Activated CD4-positive, CD25-positive, alpha-beta regulatory T cell treated with anti-CD3 and anti-CD28 coated beads, Interleukin-2, amount 50 U/mL, for 16 hours (primary cell): ENCODE results near the gene TYK2.
A peak's percentile ranks its signal among the peaks of the same experiment; 100 is the strongest.
"Not testable (repeated sequence)": the region's sequence is repeated elsewhere in the genome, so short reads cannot be mapped to it uniquely, and the experiment has no call there.

Experiments used
- DNase-seq: peaks from one replicate; pipeline ENCODE4 v3.0.0-alpha.2; 2020; ENCODE audit warnings: low read depth, low spot score

The TYK2 gene

DNA sequence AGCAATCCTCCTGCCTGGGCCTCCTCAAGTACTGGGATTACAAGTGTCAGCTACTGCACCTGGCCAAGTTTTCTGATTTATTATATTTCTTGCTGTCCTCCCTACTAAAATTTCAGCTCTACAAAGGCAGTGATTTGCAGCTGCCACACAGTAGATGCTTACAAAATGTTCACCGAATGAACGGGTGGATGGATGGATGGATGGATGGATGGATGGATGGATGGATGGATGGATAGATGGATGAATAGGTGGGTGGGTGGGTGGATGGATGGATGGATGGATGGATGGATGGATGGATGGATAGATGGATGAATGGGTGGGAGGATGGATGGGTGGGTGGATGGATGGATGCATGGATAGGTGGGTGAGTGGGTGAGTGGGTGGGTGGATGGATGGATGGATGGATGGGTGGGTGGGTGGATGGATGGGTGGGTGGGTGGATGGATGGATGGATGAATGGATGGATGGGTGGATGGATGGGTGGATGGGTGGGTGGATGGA lies 3.2 kb downstream of the TYK2 start:
- DNase-seq, result not testable (repeated sequence)

DNA sequence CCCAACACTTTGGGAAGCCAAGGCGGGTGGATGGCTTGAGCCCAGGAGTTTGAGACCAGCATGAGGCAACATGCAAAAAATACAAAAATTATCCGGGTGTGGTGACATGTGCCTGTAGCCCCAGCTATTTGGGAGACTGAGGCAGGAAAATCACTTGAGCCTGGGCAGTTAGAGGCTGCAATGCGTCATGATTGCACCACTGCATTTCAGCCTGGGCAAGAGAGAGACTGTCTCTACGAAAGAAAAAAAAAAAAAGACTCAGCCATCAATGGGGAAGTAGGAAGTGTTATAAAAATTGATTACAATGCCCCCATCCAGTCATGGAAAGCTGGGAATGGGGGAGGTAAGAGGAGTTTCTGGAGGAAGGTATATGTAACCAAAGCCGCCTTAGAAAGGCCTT lies 5.4 kb downstream of the TYK2 start:
- DNase-seq, result no peak

- DNase-seq, result no peak
Measured at GRCh38 chr19:10372690-10373089, 7.7 kb downstream of the TYK2 start.

DNA sequence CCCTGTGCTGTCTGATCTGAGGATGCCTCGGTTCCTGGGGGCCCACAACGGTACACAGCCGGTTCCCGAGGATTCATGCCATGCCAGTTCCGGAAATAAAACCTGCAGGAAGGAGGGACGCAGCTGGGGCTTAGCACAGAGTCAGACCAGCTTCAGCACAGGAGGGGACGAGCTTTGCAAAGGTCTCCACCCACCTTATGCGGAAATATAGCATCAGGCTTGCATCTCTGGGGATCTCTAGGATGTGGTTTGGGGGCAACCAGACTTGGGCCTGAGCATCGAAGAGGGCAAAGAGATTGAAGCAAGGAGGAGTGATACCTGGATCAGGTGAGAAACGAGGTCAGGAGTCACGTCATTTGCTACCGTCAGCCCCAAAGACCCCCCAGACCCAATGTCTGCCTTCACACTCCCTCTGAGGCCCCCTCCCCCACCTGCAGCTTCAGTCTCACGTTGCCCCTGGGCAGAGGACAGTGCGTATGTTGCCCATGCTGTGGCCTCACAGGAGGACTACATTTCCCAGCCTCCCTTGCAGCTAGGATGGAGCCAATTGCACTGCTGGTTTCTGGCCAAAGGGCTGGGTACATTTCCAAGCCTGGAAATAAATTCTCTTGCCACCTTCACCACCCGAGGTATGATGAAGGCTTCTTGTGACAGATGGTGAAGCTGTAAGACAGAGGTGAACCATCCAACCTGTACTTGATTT lies 12.1 kb downstream of the TYK2 start:
- DNase-seq, result no peak

DNA sequence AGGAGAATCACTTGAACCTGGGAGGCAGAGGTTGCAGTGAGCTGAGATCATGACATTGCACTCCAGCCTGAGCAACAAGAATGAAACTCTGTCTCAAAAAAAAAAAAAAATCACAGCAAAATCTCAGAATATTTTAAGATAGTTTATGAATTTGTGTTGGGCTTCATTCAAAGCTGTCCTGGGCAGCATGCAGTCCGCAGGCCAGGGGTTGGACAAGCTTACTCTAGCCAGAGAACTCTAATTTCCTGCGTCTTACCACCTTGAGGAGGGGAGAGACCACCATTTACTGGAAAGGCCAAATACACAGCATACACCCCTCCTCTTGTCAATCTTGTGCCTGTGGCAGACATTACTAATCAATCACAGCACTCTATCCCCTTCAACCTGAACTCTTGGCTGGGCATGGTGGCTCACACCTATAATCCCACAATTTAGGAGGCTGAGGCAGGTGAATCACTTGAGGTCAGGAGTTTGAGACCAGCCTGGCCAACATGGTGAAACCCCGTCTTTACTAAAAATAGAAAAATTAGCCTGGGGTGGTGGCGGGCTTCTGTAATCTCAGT lies 13.3 kb downstream of the TYK2 start:
- not testable (repeated sequence) for DNase-seq

GRCh38 chr19:10365518-10365917 lies 14.9 kb downstream of the TYK2 start:
- DNase-seq, result no peak

DNA sequence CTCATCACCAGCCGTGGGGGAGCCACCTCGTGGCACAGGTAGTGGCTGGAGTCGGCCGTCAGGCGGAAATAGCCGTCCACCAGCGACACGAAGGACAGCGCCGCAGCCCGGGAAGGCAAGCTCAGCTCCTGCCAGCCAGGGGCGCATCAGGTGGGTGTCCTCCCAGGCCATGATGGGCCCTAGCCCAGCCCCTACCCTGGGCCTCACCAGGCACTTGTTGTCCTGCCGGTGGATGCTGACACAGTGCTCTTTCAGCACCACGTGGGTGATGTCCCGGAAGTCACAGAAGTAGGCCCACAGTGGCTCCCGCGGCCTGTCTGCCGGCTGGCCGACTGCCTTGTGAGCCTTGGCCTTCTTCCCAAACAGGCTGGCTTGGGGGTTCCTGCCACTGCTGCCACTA lies 15.7 kb downstream of the TYK2 start:
- DNase-seq, result no peak

GRCh38 chr19:10363789-10364281 lies 16.5 kb downstream of the TYK2 start:
- no peak for DNase-seq

- no peak for DNase-seq
Measured at GRCh38 chr19:10362259-10362658, 18.1 kb downstream of the TYK2 start.

- DNase-seq, result no peak
Measured at GRCh38 chr19:10361569-10362011, 18.8 kb downstream of the TYK2 start.

DNA sequence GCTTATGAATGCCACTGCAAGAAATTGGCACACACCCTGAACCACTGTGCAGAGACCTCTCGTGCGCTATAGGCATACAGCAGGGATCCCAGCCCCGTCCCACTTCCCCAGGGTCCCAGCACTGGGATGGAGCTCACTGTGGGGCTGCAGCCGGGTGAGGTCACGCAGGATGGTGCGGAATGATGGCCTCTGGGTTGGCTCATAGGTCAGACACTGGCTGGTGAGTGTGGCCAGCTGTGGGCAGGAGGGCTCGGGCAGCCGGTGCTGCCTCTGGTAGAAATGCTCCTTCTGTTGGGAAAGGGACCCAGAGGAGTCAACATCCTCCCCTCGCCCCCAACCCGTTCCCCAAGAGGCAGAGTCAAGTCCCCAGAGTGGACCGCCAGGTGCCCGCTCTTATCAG lies 23.9 kb downstream of the TYK2 start:
- no peak for DNase-seq

GRCh38 chr19:10353793-10354391 lies 26.5 kb downstream of the TYK2 start:
- no peak for DNase-seq

GRCh38 chr19:10352764-10353671 lies 27.4 kb downstream of the TYK2 start:
- DNase-seq, result no peak

DNA sequence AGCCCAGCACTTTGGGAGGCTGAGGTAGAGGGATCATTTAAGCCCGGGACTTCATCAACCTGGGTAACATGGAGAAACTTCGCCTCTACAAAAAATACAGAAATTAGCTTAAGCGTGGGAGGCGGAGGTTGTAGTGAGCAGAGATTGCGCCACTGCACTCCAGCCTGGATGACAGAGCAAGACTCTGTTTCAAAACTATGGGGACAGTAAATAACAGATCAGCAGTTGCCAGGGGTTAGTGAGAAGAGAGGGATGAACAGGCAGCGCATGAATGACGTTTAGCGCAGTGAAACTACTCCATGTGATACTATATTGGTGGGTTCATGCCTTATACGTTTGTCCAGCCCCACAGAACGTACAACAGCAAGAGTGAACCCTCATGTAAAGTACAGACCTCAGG lies 33.9 kb downstream of the TYK2 start:
- DNase-seq, result no peak

GRCh38 chr19:10344780-10345179 lies 35.6 kb downstream of the TYK2 start:
- no peak for DNase-seq

GRCh38 chr19:10343495-10343894 lies 36.9 kb downstream of the TYK2 start:
- no peak for DNase-seq

DNA sequence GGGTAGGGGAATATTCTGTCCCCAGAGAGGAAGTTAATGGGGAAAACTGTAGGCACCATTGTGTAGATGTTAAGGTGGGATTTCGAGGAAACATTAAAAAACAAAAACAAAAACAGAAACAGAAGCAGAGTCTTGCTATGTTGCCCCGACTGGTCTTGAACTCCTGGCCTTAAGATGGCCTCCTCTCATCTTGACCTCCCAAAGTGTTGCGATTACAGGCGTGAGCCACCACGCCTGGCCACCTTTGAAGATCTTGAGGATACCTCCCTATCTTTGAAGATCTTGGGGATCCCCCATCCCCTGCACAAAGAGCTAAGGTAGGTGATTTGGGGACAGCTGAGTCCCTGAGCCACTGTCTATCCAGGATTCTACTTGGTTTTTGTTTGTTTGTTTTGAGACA lies 40.4 kb downstream of the TYK2 start:
- no peak for DNase-seq

GRCh38 chr19:10339380-10339960 lies 40.9 kb downstream of the TYK2 start, which contains the start of gene ICAM3:
ICAM3 (minus strand) TSS chr19:10339624; CDS start chr19:10339614, 10 bp downstream.
- peak; percentile 37 for DNase-seq

- DNase-seq, result no peak
Measured at GRCh38 chr19:10338940-10339339, 41.4 kb downstream of the TYK2 start.

DNA sequence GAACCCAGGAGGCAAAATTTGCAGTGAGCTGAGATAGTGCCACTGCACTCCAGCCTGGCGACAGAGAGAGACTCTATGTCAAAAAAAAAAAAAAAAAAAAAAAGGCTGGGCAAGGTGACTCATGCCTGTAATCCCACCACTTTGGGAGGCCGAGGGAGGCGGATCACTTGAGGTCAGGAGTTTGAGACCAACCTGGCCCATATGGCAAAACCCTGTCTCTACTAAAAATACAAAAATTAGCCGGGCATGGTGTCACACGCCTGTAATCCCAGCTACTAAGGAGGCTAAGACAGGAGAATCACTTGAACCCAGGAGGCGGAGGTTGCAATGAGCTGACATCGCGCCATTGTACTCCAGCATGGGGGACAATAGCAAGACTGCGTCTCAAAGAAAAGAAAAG lies 43.6 kb downstream of the TYK2 start:
- DNase-seq, result not testable (repeated sequence)

- DNase-seq, result no peak
Measured at GRCh38 chr19:10335352-10335985, 44.9 kb downstream of the TYK2 start.
